HEK293 (cell line): ENCODE measurements around the gene CUL9.
A peak's percentile ranks its signal among the peaks of the same experiment; 100 is the strongest.

Experiments used
- EGR2 ChIP-seq: fragments of 450-650 bp; formaldehyde crosslinking; IDR thresholded peaks from 2 replicates; pipeline ENCODE4 v1.5.1; 2016; ENCODE audit warnings: low read depth, missing biosample characterization, missing genetic modification characterization
- FEZF1 ChIP-seq: fragments of 450-650 bp; formaldehyde crosslinking; IDR thresholded peaks from 2 replicates; pipeline ENCODE4 v1.5.1; 2016; ENCODE audit warnings: missing biosample characterization, missing genetic modification characterization
- GLIS1 ChIP-seq: fragments of 450-650 bp; formaldehyde crosslinking; IDR thresholded peaks from 2 replicates; pipeline ENCODE4 v1.5.1; 2016; ENCODE audit warnings: missing biosample characterization, missing genetic modification characterization
- MYNN ChIP-seq: fragments of 450-650 bp; formaldehyde crosslinking; IDR thresholded peaks from 2 replicates; pipeline ENCODE4 v1.5.1; 2016; ENCODE audit warnings: missing biosample characterization, missing genetic modification characterization, borderline replicate concordance
- MZF1 ChIP-seq: fragments of 450-650 bp; formaldehyde crosslinking; IDR thresholded peaks from 2 replicates; pipeline ENCODE4 v1.5.1; 2017; ENCODE audit warnings: missing biosample characterization, missing genetic modification characterization, borderline replicate concordance
- REPIN1 ChIP-seq: fragments of 450-650 bp; formaldehyde crosslinking; IDR thresholded peaks from 2 replicates; pipeline ENCODE4 v1.5.1; 2017; ENCODE audit warnings: missing biosample characterization, missing genetic modification characterization, low read depth
- SP2 ChIP-seq: fragments of 450-650 bp; formaldehyde crosslinking; IDR thresholded peaks from 2 replicates; pipeline ENCODE4 v1.5.1; 2016; ENCODE audit warnings: missing biosample characterization, missing genetic modification characterization
- ZEB2 ChIP-seq: fragments of 450-650 bp; formaldehyde crosslinking; IDR thresholded peaks from 2 replicates; pipeline ENCODE4 v1.5.1; 2016; ENCODE audit warnings: missing biosample characterization, missing genetic modification characterization
- ZFP69B ChIP-seq: fragments of 450-650 bp; formaldehyde crosslinking; IDR thresholded peaks from 2 replicates; pipeline ENCODE4 v1.5.1; 2016; ENCODE audit warnings: missing biosample characterization, missing genetic modification characterization
- ZNF121 ChIP-seq: fragments of 450-650 bp; formaldehyde crosslinking; IDR thresholded peaks from 2 replicates; pipeline ENCODE4 v1.5.1; 2016; ENCODE audit warnings: missing biosample characterization, missing genetic modification characterization
- ZNF157 ChIP-seq: fragments of 450-650 bp; formaldehyde crosslinking; IDR thresholded peaks from 2 replicates; pipeline ENCODE4 v1.5.1; 2016; ENCODE audit warnings: missing biosample characterization, missing genetic modification characterization
- ZNF174 ChIP-seq: fragments of 450-650 bp; formaldehyde crosslinking; IDR thresholded peaks from 2 replicates; pipeline ENCODE4 v1.5.0; 2017; ENCODE audit warnings: missing biosample characterization, mild to moderate bottlenecking, missing genetic modification characterization
- ZNF175 ChIP-seq: fragments of 450-650 bp; formaldehyde crosslinking; IDR thresholded peaks from 2 replicates; pipeline ENCODE4 v1.5.1; 2016; ENCODE audit warnings: missing biosample characterization, missing genetic modification characterization
- ZNF184 ChIP-seq: fragments of 450-650 bp; IDR thresholded peaks from 2 replicates; pipeline ENCODE4 v1.5.1; 2018; ENCODE audit warnings: missing biosample characterization, mild to moderate bottlenecking, missing genetic modification characterization
- ZNF19 ChIP-seq: fragments of 450-650 bp; formaldehyde crosslinking; IDR thresholded peaks from 2 replicates; pipeline ENCODE4; 2016; ENCODE audit warnings: missing biosample characterization, missing genetic modification characterization, low read depth
- ZNF335 ChIP-seq: fragments of 450-650 bp; formaldehyde crosslinking; conservative IDR thresholded peaks from 2 replicates; pipeline ENCODE4 v1.5.1; 2016; ENCODE audit warnings: missing biosample characterization, missing genetic modification characterization
- ZNF354C ChIP-seq: fragments of 450-650 bp; formaldehyde crosslinking; IDR thresholded peaks from 2 replicates; pipeline ENCODE4 v1.5.1; 2016; ENCODE audit warnings: missing biosample characterization, missing genetic modification characterization, low read depth, borderline replicate concordance
- ZNF423 ChIP-seq: fragments of 450-650 bp; formaldehyde crosslinking; IDR thresholded peaks from 2 replicates; pipeline ENCODE4 v1.5.1; 2016; ENCODE audit warnings: missing biosample characterization, missing genetic modification characterization
- ZNF521 ChIP-seq: fragments of 450-650 bp; formaldehyde crosslinking; IDR thresholded peaks from 2 replicates; pipeline ENCODE4 v1.5.1; 2017; ENCODE audit warnings: missing biosample characterization, mild to moderate bottlenecking, missing genetic modification characterization
- ZNF529 ChIP-seq: fragments of 450-650 bp; formaldehyde crosslinking; IDR thresholded peaks from 2 replicates; pipeline ENCODE4 v1.5.1; 2017; ENCODE audit warnings: missing genetic modification characterization, missing biosample characterization; ENCODE audit not compliant: insufficient replicate concordance
- ZNF560 ChIP-seq: fragments of 450-650 bp; formaldehyde crosslinking; IDR thresholded peaks from 2 replicates; pipeline ENCODE4 v1.5.1; 2017; ENCODE audit warnings: missing biosample characterization, missing genetic modification characterization, borderline replicate concordance
- ZNF585B ChIP-seq: fragments of 450-650 bp; formaldehyde crosslinking; IDR thresholded peaks from 2 replicates; pipeline ENCODE4 v1.5.1; 2016; ENCODE audit warnings: missing biosample characterization, missing genetic modification characterization
- TF ChIP-seq, protein P1 (sequence below): fragments of 450-650 bp; formaldehyde crosslinking; IDR thresholded peaks from 2 replicates; pipeline ENCODE4 v1.5.1; 2016; ENCODE audit warnings: missing biosample characterization, missing genetic modification characterization
- TF ChIP-seq, protein P2 (sequence below): fragments of 450-650 bp; formaldehyde crosslinking; IDR thresholded peaks from 2 replicates; pipeline ENCODE4 v1.5.1; 2016; ENCODE audit warnings: missing biosample characterization, missing genetic modification characterization
- TF ChIP-seq, protein P3 (sequence below): fragments of 450-650 bp; IDR thresholded peaks from 2 replicates; pipeline ENCODE4 v1.5.1; 2018; ENCODE audit warnings: missing biosample characterization, mild to moderate bottlenecking, missing genetic modification characterization
- TF ChIP-seq, protein P4 (sequence below): fragments of 450-650 bp; formaldehyde crosslinking; conservative IDR thresholded peaks from 2 replicates; pipeline ENCODE4 v1.5.1; 2016; ENCODE audit warnings: low read depth, missing biosample characterization, missing genetic modification characterization
- TF ChIP-seq, protein P5 (sequence below): fragments of 450-650 bp; formaldehyde crosslinking; IDR thresholded peaks from 2 replicates; pipeline ENCODE4 v1.5.1; 2017; ENCODE audit warnings: missing biosample characterization, missing genetic modification characterization

CUL9 gene

DNA sequence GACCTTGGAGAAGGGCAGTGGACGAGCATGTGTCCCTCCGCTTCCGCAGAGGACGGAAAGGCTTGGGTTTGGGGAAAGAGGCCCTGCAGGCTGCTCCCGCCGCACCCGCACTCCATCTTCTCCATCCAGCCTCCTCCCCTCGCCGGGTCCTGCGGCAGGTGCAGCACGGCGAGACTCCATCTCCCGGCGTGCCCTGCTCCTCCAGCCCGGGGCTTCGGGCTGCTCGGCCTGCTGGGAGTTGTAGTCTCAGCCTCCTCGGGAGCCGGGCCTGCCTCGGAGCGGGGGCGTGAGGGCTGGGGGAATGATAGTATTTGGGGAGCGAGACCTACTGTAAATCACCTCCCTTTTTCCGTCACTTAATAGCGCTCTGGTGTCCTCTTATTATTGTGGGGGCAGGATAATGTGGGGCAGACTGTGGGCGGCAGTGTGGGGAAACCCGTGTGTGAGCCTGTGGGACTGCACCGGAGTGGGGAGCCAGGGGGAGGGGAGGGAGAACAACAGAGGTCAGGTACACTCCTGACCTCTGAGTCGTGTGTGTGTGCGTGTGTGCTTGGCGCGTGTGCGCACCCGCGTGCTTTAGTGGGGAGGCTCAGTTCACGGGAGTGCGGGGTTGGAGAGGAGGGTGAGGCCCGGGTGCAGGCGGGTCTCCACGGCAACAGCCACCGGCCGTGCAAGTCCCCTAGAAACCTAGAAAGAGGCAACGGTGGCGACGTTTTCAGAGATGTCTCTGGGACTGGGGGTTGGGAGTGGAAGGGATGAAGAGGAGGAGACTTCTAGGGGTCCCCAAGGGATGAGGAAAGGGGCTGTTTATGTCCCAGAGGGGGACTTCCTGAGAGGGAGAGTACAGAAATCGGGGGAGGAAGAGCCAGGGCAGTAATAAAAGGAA, 65.4 kb downstream of the CUL9 start (continued):
- TF ChIP-seq SP2 (tag by site-specific recombination) (peak; percentile 38), ZFP69B (tag by site-specific recombination) (no peak), MZF1 (peak; percentile 76), ZEB2 (peak; percentile 59), ZNF121 (tag by site-specific recombination) (no peak), EGR2 (tag by site-specific recombination) (peak; percentile 97), ZNF521 (no peak), ZNF423 (tag by site-specific recombination) (no peak), ZNF184 (peak; percentile 92), ZNF560 (no peak), ZNF174 (tag by site-specific recombination) (no peak), GLIS1 (tag by site-specific recombination) (0 out of 2 replicates have a peak, but pooled peaks have one; percentile 26), ZNF175 (tag by site-specific recombination) (no peak), ZNF157 (tag by site-specific recombination) (no peak), MYNN (peak; percentile 47; the same call in 1 of the 2 replicates), REPIN1 (no peak), FEZF1 (tag by site-specific recombination) (no peak), ZNF335 (tag by site-specific recombination) (peak; percentile 99), ZNF354C (tag by site-specific recombination) (no peak), ZNF19 (no peak), ZNF585B (tag by site-specific recombination) (no peak), ZNF529 (tag by site-specific recombination) (no peak)
- TF ChIP-seq, protein P1, sequence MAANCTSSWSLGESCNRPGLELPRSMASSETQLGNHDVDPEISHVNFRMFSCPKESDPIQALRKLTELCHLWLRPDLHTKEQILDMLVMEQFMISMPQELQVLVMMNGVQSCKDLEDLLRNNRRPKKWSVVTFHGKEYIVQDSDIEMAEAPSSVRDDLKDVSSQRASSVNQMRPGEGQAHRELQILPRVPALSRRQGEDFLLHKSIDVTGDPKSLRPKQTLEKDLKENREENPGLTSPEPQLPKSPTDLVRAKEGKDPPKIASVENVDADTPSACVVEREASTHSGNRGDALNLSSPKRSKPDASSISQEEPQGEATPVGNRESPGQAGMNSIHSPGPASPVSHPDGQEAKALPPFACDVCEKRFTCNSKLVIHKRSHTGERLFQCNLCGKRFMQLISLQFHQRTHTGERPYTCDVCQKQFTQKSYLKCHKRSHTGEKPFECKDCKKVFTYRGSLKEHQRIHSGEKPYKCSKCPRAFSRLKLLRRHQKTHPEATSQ (tag by site-specific recombination) = no peak
- TF ChIP-seq, protein P2, sequence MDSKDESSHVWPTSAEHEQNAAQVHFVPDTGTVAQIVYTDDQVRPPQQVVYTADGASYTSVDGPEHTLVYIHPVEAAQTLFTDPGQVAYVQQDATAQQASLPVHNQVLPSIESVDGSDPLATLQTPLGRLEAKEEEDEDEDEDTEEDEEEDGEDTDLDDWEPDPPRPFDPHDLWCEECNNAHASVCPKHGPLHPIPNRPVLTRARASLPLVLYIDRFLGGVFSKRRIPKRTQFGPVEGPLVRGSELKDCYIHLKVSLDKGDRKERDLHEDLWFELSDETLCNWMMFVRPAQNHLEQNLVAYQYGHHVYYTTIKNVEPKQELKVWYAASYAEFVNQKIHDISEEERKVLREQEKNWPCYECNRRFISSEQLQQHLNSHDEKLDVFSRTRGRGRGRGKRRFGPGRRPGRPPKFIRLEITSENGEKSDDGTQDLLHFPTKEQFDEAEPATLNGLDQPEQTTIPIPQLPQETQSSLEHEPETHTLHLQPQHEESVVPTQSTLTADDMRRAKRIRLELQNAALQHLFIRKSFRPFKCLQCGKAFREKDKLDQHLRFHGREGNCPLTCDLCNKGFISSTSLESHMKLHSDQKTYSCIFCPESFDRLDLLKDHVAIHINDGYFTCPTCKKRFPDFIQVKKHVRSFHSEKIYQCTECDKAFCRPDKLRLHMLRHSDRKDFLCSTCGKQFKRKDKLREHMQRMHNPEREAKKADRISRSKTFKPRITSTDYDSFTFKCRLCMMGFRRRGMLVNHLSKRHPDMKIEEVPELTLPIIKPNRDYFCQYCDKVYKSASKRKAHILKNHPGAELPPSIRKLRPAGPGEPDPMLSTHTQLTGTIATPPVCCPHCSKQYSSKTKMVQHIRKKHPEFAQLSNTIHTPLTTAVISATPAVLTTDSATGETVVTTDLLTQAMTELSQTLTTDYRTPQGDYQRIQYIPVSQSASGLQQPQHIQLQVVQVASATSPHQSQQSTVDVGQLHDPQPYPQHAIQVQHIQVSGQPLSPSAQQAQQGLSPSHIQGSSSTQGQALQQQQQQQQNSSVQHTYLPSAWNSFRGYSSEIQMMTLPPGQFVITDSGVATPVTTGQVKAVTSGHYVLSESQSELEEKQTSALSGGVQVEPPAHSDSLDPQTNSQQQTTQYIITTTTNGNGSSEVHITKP (tag by site-specific recombination) = peak; percentile 92
- TF ChIP-seq, protein P3, sequence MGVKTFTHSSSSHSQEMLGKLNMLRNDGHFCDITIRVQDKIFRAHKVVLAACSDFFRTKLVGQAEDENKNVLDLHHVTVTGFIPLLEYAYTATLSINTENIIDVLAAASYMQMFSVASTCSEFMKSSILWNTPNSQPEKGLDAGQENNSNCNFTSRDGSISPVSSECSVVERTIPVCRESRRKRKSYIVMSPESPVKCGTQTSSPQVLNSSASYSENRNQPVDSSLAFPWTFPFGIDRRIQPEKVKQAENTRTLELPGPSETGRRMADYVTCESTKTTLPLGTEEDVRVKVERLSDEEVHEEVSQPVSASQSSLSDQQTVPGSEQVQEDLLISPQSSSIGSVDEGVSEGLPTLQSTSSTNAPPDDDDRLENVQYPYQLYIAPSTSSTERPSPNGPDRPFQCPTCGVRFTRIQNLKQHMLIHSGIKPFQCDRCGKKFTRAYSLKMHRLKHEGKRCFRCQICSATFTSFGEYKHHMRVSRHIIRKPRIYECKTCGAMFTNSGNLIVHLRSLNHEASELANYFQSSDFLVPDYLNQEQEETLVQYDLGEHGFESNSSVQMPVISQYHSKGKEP (tag by site-specific recombination) = no peak
- TF ChIP-seq, protein P4, sequence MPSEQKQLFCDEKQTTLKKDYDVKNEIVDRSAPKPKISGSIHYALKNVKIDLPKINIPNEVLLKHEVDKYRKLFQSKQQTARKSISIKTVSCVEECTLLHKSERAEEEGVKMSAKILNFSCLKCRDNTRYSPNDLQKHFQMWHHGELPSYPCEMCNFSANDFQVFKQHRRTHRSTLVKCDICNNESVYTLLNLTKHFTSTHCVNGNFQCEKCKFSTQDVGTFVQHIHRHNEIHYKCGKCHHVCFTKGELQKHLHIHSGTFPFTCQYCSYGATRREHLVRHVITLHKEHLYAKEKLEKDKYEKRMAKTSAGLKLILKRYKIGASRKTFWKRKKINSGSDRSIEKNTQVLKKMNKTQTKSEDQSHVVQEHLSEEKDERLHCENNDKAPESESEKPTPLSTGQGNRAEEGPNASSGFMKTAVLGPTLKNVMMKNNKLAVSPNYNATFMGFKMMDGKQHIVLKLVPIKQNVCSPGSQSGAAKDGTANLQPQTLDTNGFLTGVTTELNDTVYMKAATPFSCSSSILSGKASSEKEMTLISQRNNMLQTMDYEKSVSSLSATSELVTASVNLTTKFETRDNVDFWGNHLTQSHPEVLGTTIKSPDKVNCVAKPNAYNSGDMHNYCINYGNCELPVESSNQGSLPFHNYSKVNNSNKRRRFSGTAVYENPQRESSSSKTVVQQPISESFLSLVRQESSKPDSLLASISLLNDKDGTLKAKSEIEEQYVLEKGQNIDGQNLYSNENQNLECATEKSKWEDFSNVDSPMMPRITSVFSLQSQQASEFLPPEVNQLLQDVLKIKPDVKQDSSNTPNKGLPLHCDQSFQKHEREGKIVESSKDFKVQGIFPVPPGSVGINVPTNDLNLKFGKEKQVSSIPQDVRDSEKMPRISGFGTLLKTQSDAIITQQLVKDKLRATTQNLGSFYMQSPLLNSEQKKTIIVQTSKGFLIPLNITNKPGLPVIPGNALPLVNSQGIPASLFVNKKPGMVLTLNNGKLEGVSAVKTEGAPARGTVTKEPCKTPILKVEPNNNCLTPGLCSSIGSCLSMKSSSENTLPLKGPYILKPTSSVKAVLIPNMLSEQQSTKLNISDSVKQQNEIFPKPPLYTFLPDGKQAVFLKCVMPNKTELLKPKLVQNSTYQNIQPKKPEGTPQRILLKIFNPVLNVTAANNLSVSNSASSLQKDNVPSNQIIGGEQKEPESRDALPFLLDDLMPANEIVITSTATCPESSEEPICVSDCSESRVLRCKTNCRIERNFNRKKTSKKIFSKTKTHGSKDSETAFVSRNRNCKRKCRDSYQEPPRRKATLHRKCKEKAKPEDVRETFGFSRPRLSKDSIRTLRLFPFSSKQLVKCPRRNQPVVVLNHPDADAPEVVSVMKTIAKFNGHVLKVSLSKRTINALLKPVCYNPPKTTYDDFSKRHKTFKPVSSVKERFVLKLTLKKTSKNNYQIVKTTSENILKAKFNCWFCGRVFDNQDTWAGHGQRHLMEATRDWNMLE (tag by site-specific recombination) = no peak
- TF ChIP-seq, protein P5, sequence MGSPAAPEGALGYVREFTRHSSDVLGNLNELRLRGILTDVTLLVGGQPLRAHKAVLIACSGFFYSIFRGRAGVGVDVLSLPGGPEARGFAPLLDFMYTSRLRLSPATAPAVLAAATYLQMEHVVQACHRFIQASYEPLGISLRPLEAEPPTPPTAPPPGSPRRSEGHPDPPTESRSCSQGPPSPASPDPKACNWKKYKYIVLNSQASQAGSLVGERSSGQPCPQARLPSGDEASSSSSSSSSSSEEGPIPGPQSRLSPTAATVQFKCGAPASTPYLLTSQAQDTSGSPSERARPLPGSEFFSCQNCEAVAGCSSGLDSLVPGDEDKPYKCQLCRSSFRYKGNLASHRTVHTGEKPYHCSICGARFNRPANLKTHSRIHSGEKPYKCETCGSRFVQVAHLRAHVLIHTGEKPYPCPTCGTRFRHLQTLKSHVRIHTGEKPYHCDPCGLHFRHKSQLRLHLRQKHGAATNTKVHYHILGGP (tag by site-specific recombination) = peak; percentile 82
